ENCODE data around the gene NMRAL1.

The NMRAL1 gene

DNA sequence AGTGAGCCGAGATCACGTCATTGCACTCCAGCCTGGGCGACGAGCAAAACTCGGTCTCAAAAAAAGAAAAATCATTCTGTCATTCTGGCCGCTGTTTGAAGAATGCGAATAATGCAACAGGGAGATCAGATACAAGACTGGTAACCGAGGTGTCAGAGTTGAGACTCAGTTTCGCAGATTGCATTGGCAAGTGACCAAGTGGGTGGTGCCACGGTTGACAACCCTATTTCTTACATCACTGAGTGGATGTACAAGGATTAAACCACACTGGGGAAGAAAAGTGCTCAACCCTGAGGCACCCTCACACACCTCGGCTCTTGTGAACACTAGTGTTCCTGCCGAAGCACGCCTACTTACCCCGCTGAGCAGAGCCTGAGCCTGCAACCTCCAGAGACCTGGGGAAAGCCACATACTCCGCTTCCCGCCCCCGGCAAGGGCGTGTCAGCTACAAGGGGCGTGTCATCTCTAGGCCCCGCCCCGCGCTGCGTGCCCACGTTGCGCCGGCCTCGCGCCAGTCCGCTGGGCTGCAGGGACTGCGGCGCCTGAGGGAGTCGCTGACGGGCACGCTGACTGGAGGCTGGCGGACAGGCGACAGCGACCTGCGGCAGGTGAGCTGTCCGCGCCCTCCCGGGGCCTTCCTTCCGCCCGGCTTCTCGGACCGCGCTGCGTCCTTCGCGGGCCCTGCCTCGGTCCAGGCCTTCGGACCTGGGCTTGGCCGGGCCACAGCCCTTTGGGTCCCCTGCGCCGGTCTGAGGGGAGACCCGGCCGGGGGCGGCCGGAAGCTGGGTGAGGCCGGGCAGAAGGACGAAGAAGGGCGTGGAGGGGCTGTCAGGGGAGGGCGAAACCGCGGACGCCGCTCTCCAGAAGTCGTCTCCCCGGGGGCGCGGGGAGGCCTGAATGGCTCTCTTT lies 1.7 kb upstream of the NMRAL1 start, which contains the start of gene HMOX2 (continued):
- TF ChIP-seq, protein P1, sequence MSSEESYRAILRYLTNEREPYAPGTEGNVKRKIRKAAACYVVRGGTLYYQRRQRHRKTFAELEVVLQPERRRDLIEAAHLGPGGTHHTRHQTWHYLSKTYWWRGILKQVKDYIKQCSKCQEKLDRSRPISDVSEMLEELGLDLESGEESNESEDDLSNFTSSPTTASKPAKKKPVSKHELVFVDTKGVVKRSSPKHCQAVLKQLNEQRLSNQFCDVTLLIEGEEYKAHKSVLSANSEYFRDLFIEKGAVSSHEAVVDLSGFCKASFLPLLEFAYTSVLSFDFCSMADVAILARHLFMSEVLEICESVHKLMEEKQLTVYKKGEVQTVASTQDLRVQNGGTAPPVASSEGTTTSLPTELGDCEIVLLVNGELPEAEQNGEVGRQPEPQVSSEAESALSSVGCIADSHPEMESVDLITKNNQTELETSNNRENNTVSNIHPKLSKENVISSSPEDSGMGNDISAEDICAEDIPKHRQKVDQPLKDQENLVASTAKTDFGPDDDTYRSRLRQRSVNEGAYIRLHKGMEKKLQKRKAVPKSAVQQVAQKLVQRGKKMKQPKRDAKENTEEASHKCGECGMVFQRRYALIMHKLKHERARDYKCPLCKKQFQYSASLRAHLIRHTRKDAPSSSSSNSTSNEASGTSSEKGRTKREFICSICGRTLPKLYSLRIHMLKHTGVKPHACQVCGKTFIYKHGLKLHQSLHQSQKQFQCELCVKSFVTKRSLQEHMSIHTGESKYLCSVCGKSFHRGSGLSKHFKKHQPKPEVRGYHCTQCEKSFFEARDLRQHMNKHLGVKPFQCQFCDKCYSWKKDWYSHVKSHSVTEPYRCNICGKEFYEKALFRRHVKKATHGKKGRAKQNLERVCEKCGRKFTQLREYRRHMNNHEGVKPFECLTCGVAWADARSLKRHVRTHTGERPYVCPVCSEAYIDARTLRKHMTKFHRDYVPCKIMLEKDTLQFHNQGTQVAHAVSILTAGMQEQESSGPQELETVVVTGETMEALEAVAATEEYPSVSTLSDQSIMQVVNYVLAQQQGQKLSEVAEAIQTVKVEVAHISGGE (tag by site-specific recombination; conservative IDR thresholded peaks at IDR 0.05; ENCODE audit: low read depth) = peak; percentile 51; the same call in 1 of the 2 replicates
- TF ChIP-seq KLF10 (tag by site-specific recombination; IDR thresholded peaks at IDR 0.05) (peak; percentile 66; the same call in 1 of the 2 replicates), ZNF274 (IDR thresholded peaks at IDR 0.05; ENCODE audit: low read length) (no peak), ZNF274 (tag by site-specific recombination; IDR thresholded peaks at IDR 0.05; ENCODE audit: borderline replicate concordance) (no peak), ZNF155 (tag by site-specific recombination; IDR thresholded peaks at IDR 0.05) (no peak), ZNF132 (tag by site-specific recombination; IDR thresholded peaks at IDR 0.05; ENCODE audit: borderline replicate concordance) (no peak), ZNF169 (tag by site-specific recombination; IDR thresholded peaks at IDR 0.05) (no peak), ZNF629 (tag by site-specific recombination; IDR thresholded peaks at IDR 0.05) (0 out of 2 replicates have a peak, but pooled peaks have one; percentile 10), ZNF48 (tag by site-specific recombination; IDR thresholded peaks at IDR 0.05) (no peak), ZNF571 (tag by site-specific recombination; IDR thresholded peaks at IDR 0.05) (no peak), ZNF121 (tag by site-specific recombination; IDR thresholded peaks at IDR 0.05) (0 out of 2 replicates have a peak, but pooled peaks have one; percentile 22), ZNF175 (tag by site-specific recombination; IDR thresholded peaks at IDR 0.05) (no peak), ZNF785 (tag by site-specific recombination; IDR thresholded peaks at IDR 0.05) (peak; percentile 90), KLF9 (tag by site-specific recombination; IDR thresholded peaks at IDR 0.05; ENCODE audit: low read depth) (peak; percentile 98), ZNF555 (tag by site-specific recombination; conservative IDR thresholded peaks at IDR 0.05) (no peak), SP7 (tag by site-specific recombination; IDR thresholded peaks at IDR 0.05) (peak; percentile 76), ZNF664 (tag by site-specific recombination; IDR thresholded peaks at IDR 0.05) (no peak), ZNF792 (tag by site-specific recombination; IDR thresholded peaks at IDR 0.05) (no peak)
- TF ChIP-seq, protein P2, sequence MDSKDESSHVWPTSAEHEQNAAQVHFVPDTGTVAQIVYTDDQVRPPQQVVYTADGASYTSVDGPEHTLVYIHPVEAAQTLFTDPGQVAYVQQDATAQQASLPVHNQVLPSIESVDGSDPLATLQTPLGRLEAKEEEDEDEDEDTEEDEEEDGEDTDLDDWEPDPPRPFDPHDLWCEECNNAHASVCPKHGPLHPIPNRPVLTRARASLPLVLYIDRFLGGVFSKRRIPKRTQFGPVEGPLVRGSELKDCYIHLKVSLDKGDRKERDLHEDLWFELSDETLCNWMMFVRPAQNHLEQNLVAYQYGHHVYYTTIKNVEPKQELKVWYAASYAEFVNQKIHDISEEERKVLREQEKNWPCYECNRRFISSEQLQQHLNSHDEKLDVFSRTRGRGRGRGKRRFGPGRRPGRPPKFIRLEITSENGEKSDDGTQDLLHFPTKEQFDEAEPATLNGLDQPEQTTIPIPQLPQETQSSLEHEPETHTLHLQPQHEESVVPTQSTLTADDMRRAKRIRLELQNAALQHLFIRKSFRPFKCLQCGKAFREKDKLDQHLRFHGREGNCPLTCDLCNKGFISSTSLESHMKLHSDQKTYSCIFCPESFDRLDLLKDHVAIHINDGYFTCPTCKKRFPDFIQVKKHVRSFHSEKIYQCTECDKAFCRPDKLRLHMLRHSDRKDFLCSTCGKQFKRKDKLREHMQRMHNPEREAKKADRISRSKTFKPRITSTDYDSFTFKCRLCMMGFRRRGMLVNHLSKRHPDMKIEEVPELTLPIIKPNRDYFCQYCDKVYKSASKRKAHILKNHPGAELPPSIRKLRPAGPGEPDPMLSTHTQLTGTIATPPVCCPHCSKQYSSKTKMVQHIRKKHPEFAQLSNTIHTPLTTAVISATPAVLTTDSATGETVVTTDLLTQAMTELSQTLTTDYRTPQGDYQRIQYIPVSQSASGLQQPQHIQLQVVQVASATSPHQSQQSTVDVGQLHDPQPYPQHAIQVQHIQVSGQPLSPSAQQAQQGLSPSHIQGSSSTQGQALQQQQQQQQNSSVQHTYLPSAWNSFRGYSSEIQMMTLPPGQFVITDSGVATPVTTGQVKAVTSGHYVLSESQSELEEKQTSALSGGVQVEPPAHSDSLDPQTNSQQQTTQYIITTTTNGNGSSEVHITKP (tag by site-specific recombination; IDR thresholded peaks at IDR 0.05) = peak; percentile 33; the same call in 1 of the 2 replicates
- TF ChIP-seq, protein P3, sequence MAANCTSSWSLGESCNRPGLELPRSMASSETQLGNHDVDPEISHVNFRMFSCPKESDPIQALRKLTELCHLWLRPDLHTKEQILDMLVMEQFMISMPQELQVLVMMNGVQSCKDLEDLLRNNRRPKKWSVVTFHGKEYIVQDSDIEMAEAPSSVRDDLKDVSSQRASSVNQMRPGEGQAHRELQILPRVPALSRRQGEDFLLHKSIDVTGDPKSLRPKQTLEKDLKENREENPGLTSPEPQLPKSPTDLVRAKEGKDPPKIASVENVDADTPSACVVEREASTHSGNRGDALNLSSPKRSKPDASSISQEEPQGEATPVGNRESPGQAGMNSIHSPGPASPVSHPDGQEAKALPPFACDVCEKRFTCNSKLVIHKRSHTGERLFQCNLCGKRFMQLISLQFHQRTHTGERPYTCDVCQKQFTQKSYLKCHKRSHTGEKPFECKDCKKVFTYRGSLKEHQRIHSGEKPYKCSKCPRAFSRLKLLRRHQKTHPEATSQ (tag by site-specific recombination; IDR thresholded peaks at IDR 0.05) = peak; percentile 71; the same call in 1 of the 2 replicates
- TF ChIP-seq, protein P4, sequence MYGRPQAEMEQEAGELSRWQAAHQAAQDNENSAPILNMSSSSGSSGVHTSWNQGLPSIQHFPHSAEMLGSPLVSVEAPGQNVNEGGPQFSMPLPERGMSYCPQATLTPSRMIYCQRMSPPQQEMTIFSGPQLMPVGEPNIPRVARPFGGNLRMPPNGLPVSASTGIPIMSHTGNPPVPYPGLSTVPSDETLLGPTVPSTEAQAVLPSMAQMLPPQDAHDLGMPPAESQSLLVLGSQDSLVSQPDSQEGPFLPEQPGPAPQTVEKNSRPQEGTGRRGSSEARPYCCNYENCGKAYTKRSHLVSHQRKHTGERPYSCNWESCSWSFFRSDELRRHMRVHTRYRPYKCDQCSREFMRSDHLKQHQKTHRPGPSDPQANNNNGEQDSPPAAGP (tag by site-specific recombination; IDR thresholded peaks at IDR 0.05) = peak; percentile 85
- TF ChIP-seq, protein P5, sequence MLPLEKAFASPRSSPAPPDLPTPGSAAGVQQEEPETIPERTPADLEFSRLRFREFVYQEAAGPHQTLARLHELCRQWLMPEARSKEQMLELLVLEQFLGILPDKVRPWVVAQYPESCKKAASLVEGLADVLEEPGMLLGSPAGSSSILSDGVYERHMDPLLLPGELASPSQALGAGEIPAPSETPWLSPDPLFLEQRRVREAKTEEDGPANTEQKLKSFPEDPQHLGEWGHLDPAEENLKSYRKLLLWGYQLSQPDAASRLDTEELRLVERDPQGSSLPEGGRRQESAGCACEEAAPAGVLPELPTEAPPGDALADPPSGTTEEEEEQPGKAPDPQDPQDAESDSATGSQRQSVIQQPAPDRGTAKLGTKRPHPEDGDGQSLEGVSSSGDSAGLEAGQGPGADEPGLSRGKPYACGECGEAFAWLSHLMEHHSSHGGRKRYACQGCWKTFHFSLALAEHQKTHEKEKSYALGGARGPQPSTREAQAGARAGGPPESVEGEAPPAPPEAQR (tag by site-specific recombination; IDR thresholded peaks at IDR 0.05) = no peak
- TF ChIP-seq, protein P6, sequence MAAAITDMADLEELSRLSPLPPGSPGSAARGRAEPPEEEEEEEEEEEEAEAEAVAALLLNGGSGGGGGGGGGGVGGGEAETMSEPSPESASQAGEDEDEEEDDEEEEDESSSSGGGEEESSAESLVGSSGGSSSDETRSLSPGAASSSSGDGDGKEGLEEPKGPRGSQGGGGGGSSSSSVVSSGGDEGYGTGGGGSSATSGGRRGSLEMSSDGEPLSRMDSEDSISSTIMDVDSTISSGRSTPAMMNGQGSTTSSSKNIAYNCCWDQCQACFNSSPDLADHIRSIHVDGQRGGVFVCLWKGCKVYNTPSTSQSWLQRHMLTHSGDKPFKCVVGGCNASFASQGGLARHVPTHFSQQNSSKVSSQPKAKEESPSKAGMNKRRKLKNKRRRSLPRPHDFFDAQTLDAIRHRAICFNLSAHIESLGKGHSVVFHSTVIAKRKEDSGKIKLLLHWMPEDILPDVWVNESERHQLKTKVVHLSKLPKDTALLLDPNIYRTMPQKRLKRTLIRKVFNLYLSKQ (tag by site-specific recombination; IDR thresholded peaks at IDR 0.05; ENCODE audit: borderline replicate concordance) = no peak

All from HEK293 (cell line).